GM18511 (cell line): Measurements from ENCODE around the gene BCAR1.
"Not testable (repeated sequence)": the region's sequence is repeated elsewhere in the genome, so short reads cannot be mapped to it uniquely, and the experiment has no call there.

Source experiments
- ATAC-seq: cut with Tn5 transposase; IDR thresholded peaks from one replicate; pipeline ENCODE4 v1.9.1; 2021; ENCODE audit warnings: mild to moderate bottlenecking, moderate library complexity; ENCODE audit not compliant: unreplicated experiment

BCAR1 gene

DNA sequence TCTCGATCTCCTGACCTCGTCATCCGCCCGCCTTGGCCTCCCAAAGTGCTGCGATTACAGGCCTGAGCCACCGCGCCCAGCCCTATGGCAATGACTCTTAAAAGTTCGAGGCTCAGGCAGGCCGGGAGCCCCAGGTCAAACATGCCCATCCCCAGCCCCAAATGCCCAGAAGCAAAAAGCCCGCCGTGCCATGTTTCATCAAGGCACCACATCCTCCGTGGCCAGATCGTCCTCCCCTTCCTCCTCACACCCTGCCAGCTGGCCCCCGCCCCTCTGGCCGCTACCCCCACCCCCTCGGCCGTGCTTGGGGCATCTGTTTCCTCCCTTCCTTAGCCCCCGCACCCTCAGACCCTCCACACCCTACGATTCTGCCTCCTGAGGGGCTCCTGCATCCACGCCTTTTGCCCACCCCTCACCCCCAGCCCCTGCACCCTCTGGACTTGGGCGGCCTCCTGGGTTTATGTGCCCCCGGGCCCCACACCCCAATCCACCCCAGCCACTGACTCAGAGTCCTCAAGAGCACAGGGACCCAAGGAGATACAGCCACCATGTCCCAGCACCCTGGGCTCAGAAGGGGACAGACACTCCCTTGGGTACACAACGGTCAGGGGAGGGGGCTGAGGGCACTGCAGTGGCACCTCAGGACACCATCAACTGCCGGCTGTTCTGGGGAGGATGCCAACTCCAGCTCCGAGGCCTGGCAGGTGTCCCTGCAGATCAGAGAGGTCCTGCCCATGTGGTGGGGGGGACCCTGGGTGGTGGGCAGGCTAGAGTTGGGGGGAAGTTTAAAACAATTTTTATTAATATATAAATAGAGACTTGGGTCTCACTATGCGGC lies 25.5 kb downstream of the BCAR1 start:
- ATAC-seq, result no peak

DNA sequence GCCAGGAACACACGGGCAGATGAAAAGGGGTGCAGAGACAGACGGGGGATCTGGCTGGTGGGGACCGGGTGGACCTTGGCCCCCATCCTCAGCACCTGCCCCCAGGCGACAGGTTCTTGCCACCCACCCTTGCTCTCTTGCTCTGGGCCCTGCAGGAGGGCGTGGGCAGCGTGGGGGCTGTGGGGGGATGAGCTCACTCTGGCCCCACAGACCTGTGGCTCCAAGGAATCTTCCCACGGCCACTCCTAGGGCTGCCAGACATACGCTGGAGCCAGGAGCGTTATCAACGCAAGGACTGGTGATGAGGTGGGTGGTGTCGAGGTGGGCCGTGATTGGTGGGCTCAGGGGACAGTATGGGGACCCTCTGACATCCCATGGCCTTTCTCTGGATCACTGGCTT lies 26.3 kb downstream of the BCAR1 start:
- no peak for ATAC-seq

DNA sequence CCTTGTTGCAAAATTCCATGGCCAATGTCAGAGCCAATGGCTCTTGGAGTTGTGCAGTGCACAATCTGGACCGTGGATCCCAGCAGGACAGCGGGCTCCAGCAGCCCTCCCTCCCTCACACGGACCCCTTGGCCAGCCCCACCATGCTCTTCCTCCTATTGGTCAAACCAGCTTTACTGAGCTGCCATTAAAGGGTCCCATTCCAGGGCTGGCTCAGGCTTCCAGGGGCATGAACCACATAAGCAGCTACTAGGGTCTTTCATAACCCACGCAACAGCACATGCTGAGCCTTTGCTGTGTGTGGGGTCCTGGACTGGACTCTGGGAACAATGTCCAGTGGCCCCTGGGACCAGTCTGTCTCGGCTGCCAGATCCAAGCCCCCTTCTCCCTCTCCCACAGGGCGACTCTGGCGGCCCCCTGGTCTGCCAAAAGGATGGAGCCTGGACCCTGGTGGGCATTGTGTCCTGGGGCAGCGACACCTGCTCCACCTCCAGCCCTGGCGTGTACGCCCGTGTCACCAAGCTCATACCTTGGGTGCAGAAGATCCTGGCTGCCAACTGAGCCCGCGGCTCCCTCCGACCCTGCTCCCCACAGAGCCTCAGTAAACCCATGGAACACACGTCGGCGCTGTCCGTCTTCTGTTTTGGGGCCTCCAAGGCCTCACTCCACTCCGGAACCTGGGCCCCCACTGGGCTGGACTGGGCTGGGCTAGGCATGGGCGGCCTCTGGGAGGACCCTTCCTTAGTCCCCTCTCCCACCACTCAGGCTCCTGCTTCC lies 26.9 kb downstream of the BCAR1 start:
- ATAC-seq, result no peak

DNA sequence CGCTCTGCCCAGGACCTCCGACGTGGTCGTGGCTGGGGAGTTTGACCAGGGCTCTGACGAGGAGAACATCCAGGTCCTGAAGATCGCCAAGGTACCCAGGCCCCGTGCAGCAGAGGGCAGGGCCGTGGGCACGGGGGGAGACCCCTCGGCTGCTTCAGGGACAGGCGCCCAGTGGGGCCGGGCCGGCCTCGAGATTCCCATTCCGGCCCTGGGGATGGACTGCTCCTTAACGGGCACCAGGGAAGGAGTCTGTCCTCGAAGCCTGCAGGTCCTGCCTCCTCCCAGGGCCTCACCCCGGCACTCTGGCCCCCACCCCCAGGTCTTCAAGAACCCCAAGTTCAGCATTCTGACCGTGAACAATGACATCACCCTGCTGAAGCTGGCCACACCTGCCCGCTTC lies 28.3 kb downstream of the BCAR1 start:
- ATAC-seq, result not testable (repeated sequence)

DNA sequence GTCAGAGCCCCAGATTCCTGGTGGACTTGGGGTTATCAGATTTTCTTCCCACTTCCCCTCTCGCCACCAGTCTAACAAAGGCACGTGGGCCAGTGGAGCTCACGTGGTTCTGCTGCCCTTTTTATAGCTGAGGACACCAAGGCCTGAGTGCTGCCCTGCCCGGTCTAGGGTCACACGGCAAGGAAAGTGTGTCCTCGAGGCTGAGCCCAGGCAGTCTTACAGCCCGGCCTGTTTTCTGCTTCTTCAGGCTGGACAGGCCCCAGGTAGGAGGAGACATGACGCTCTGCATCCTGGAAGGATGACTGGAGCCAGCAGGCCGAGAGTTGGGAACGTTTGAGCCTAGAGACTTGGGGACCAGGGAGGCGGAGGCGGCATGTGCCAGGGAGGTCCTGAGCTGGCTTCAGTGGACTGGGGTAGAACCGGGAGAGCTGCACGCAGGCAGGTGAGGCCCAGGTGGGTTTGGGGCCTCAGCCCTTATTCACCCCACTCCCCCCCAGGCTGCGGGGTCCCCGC lies 29.1 kb downstream of the BCAR1 start:
- no peak for ATAC-seq

DNA sequence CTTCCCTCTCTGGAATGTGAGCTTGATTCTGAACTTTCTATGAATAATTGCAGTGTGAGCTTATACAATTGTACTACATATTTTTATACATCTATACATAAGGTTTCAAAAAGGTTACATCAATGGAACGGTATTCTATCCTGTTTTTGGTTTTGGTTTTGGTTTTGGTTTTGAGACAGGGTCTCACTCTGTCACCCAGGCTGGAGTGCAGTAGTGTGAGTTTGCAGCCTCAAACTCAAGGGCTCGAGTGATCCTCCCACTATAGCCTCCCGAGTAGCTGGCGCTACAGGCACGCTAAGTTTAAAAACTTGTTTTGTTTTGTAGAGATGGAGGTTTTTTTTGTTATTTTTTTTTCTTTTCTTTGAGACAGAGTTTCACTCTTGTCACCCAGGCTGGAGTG lies 31.6 kb downstream of the BCAR1 start:
- no peak for ATAC-seq

DNA sequence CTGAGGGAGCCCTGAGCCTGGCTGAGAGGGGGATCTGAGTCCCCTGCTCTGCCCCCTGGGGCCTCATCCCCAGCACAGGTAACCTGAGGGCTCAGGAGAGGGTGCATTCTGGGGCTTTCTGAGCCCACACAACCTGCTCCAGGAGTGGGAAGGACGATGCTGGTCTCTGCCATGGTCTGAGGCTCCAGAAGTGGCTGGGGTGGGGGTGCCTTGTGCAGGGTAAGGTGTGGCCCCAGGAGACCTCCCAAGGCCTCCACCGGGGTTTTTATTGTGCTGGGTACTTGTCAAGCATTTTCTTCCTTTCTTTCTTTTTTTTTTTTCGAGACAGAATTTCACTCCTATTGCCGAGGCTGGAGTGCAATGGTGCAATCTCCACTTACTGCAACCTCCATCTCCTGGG lies 32.3 kb downstream of the BCAR1 start:
- no peak for ATAC-seq

DNA sequence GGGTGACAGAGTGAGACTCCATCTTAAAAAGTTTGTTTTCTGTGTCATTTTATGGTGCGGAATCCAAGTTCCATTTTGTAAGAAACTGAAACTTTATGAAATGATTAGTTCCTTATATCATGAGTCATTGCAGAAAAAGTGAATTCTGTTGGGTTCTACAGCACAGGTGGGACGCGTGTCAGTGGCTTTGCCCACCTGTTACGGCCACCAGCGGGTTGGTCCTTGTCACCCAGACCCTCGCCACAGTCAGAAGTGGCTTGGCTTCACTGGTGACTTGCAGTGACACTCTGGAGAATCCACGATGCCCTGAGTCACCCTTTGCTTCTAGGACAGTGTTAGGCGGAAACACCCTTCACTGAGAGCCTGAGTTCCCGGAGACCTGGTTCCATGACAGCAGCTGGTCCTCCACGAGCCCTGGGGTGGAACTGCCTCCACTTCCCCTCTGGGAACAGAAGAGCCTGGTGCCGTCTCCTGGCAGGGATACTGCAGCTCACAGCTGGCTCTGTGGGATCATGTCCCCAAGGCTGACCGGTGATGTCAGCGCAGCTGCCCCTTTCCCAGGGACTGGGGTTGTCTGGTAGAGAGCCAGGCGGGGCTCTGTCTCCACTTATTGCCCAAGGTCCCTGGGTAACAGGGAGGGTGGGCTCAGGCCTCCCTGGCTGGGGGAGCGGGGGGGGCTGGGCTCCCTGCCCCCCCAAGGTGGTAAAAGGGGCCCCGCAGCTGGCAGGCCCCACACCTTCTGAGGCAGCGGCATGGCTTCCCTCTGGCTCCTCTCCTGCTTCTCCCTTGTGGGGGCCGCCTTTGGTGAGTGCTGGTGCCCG lies 33.0 kb downstream of the BCAR1 start, which contains the start of gene CTRB1:
TSS of gene CTRB1 (plus strand) at position 733 of the 821 bp plus-strand sequence. CDS start at position 753, 20 bp downstream.
- ATAC-seq, result peak; percentile 79

DNA sequence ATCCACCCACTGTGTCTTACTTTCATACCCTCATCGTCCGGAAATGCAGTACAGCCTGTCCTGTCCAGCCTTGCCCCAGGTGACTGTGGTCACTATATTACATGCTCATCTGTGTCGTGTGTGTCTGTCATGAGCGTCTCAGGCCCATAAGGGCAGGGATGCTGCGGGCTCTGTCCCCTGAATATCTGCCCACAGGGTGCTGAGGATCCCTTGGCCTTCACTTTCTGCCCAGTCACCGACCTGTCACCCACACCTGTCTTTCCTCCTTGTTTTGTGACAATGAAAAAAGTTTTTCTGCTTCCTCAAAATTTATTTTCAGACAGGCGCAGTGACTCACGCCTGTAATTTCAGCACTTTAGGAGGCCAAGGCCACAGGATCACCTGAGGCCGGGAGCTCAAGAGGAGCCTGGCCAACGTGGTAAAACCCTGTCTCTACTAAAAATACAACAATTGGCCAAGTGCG lies 34.0 kb downstream of the BCAR1 start:
- no peak for ATAC-seq

DNA sequence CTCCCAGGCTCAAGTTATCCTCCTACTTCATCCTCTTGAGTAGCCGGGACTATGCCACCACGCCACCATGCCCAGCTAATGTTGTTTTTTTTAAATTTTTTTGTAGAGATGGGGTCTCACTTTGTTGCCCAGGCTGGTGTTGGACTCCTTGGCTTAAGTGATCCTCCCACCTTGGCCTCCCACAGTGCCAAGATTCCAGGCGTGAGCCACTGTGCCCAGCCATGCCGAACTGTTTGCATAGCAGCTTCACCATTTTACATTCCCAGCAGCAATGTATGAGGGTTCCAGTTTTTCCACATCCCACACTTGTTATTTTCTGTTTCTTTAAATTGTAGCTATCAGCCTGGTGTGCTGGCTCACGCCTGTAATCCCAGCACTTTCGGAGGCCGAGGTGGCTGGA lies 34.8 kb downstream of the BCAR1 start:
- no peak for ATAC-seq

DNA sequence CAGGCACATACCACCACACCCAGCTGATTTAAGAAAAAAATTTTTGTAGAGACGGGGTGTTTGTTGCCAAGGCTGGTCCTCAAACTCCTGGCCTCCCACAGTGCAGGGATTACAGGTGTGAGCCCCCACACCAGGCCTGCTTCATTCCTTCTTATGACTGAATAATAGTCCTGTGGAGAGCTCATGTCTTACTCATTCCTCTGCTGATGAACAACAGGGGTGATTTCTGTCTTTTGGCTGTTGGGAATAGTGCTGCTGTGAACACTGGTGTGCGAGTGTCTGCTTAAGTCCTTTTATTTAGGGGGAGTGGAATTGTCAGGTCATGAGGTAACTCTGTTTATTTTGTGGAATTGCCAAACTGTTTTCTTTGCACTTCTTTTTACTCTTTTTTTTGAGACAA lies 35.3 kb downstream of the BCAR1 start:
- no peak for ATAC-seq

DNA sequence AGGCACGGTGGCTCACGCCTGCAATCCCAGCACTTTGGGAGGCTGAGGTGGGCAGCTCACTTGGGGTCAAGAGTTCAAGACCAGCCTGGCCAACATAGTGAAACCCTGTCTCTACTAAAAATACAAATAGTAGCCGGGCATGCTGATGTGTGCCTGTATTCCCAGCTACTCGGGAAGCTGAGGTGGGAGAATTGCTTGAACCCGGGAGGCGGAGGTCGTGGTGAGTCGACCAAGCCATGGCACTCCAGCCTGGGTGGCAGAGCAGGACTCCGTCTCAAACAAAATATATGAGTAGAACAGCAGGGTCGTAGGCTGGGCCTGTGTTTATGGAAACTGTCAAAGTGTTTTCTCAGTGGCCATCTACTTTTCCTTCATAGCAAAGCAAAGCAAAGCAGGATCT lies 40.1 kb downstream of the BCAR1 start:
- ATAC-seq, result not testable (repeated sequence)

DNA sequence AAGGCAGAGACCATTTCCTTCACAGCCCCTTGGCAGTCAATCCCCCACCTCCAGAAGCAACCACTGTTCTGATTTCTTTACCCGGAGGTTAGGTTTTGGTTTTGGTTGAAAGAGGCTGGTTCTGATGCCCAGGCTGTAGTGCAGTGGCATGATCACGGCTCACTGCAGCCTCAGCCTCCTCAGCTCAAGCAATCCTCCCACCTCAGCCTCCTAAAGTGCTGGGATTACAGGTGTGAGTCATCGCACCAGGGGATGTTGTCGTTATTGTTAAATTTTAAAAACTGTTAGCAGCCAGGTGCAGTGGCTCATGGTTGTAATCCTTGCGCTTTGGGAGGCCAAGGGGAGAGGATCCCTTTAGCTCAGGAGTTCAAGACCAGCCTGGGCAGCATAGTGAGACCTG lies 41.5 kb downstream of the BCAR1 start:
- ATAC-seq, result no peak

DNA sequence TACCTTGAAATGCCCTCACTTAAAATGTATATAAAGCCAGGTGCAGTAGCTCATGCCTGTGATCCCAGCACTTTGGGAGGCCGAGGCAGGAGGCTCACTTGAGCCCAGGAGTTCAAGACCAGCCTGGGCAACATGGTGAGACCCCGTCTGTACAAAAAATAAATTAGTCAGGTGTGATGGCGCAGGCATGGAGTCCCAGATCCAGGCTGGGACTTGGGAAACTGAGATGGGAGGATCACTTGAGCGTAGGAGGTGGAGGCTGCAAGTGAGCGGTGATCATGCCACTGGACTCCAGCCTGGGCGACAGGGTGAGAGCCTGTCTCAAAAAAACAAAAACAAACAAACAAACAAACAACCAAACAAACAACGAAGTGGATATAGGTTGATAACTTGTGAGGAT lies 41.9 kb downstream of the BCAR1 start:
- not testable (repeated sequence) for ATAC-seq

DNA sequence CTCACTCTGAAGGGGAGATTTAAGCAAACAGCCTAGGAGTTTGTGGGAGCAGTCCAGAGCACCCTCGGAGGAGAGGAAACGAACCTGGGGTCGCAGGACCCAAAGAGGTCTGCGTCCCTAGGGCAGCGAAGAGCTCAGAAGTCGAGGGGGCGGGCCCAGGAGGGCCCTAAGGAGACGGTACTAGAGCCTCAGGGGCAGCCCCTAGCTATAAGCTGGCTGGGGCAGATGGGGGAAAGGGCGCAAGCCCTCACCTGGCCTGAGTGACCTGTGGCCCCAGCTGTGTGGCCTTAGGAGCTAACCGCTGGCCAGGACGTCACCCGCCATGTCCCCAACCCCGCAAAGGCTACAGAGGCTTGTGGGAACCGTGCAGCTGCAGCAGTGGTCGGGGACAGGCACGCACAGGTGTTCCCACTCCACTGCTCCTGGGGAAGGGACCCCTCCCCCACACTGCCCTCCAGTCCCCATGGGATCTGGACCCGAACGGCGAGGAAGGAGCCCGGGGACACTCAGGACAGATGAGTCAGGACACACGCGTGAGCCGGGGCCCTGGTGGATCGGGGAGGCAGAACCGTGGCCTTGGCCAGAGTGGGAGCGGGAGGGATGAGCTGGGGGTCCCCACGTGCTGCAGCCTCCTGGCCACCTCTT lies 42.4 kb downstream of the BCAR1 start:
- ATAC-seq, result no peak

DNA sequence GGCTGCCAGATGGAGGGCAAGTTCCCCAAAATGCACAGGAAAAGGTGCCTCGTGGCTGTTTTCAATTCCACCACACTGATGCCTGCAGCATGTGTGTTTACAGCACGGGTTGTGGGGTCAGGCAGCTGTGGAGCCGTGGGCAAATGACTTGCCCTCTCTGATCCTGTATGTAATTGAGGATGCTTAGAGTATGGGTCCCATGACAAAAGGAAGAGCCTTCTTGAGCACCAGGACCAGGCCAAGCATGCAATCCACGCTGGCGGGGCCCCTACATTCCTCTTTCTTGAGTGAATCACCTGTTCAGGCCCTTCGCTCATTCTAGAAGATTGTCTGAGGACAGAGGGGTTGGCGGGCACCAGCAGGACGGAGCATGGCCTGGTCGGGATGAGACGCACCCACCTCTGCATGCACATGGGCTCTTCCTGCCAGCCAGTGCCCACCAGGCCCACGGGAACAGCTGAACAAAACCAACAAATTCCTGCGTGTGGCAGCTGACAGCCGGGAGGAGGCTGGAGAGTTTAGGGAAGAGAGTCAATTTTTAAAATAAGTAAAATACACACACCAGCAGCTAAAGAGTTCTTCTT lies 43.1 kb downstream of the BCAR1 start:
- ATAC-seq, result no peak

DNA sequence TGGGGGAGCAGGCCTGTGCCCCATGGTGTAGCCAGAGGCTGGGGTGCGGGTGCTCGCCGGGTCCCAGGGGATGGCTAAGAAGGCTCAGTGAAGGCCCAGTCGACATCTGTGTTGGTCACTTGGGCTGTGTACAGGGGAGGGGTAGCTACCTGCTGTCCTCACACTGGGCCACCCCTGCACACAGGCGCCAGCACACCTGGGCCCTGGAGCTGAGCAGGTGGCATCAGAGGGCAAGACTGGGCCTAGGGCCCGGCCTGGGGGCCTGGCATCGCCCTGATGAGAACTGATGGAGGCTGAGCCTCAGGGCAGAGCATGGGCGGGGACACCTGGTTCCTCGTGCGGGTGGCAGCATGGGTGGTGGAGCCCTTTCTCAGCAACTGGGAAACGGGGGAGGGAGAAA lies 43.6 kb downstream of the BCAR1 start:
- no peak for ATAC-seq

DNA sequence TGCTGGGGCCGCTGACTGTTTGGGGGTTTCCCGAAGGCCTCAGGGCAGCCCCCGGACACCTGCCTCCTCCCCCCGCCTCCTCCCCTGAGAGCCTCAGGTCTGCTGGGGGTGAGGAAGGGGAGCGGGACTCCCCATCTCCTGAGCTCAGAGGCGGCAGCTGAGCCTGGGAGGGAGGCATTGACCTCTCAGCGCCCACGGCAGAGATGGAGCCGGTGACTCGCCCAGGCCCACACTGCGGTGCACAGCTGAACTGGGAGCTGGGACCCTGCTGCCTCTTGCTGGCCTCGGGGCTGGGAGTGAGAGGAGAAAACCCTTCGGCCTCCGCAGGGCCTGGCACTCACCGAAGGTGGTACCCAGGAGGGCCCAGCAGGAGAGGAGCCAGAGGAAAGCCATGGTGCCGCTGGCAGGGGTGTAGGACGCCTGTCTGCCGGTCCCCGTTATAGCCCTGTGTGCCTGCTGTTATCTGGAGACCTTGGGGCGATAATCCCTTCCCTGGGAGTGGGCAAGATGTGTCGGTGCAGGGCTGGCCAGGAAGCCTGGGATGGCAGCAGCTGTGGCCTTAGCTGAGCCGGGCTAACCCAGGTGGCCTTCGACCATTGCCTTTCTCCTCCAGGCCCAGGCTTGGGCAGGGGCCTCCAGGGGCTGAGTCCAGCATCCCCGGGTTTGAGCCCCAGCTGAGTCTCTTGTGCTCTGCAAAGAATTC lies 44.5 kb downstream of the BCAR1 start, which contains the start of gene CTRB2:
TSS of gene CTRB2 (minus strand) at position 413 of the 703 bp plus-strand sequence. CDS start at position 393, 20 bp downstream.
- ATAC-seq, result peak; percentile 72
